ENCODE data around the gene GAP43. TPM values are rescaled to one million over a fixed set of nuclear protein-coding genes. Genes with fewer than 3 reads are reported as not detected.

Gene GAP43
- total and polyA plus RNA-seq, 2 donors (not counting 1 experiment from before 2014, with no cell fraction given), result 0.17 to 2.1 TPM

DNA sequence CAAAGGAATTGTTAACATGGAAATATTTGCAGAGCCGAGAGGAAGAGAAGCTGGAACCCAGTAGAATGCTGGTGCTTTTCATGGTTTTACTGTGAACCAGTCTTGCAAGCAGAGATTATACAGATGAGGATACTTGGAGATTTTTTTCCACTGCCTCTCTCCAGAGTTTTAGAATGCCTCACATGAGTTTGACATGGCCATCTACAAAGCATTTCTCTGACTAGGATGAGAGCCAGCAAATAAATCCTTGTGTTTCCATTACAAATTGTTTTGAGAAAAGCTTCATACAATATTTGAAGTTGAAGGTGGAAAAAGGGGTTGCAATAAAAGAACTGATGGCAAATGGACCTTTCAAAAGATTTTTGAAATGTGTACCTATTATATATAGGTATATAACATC lies 45.0 kb upstream of the GAP43 start:
- no peak for DNase-seq (ENCODE audit: low read depth in 2 of 2)
- Histone ChIP-seq H3K27me3 (ENCODE audit: control insufficient read depth, insufficient read depth, low read length) (no peaks in the 10 kb centered on the region), H3K4me2 (ENCODE audit: extremely low read depth, insufficient read depth, low read length) (no peak overlapping the region), H3K36me3 (ENCODE audit: control insufficient read depth, insufficient read depth, low read length) (no peaks in the 10 kb centered on the region), H3K4me1 (ENCODE audit: control insufficient read depth, extremely low read depth, insufficient read depth, low read length) (no peaks in the 10 kb centered on the region), H4K20me1 (ENCODE audit: control insufficient read depth, extremely low read depth, insufficient read depth, low read length) (no peaks in the 10 kb centered on the region), H3K27ac (ENCODE audit: insufficient read depth, low read length) (no peak overlapping the region), H3K79me2 (ENCODE audit: control insufficient read depth, insufficient read depth, low read length) (no peaks in the 10 kb centered on the region), H3K9me3 (ENCODE audit: control insufficient read depth, insufficient read depth, low read depth, low read length) (no peaks in the 10 kb centered on the region), H2AFZ (ENCODE audit: low read length) (no peak overlapping the region), H3K4me3 (replicated peaks in 1 of 4; ENCODE audit: control extremely low read depth in 1 of 4, insufficient read depth in 1 of 4, low read depth in 3 of 4, low read length in 4 of 4) (no peak overlapping the region), H3K9ac (ENCODE audit: insufficient read depth, low read length) (no peak overlapping the region)
- TF ChIP-seq, protein P1, sequence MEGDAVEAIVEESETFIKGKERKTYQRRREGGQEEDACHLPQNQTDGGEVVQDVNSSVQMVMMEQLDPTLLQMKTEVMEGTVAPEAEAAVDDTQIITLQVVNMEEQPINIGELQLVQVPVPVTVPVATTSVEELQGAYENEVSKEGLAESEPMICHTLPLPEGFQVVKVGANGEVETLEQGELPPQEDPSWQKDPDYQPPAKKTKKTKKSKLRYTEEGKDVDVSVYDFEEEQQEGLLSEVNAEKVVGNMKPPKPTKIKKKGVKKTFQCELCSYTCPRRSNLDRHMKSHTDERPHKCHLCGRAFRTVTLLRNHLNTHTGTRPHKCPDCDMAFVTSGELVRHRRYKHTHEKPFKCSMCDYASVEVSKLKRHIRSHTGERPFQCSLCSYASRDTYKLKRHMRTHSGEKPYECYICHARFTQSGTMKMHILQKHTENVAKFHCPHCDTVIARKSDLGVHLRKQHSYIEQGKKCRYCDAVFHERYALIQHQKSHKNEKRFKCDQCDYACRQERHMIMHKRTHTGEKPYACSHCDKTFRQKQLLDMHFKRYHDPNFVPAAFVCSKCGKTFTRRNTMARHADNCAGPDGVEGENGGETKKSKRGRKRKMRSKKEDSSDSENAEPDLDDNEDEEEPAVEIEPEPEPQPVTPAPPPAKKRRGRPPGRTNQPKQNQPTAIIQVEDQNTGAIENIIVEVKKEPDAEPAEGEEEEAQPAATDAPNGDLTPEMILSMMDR (conservative IDR thresholded peaks at IDR 0.05 in 1 of 2, IDR thresholded peaks at IDR 0.05 in 1 of 2; ENCODE audit: low read depth in 1 of 2, low read length in 2 of 2), result no peak
- TF ChIP-seq EZH2 (IDR thresholded peaks at IDR 0.05; ENCODE audit: low read length, missing control alignments), result no peak

DNA sequence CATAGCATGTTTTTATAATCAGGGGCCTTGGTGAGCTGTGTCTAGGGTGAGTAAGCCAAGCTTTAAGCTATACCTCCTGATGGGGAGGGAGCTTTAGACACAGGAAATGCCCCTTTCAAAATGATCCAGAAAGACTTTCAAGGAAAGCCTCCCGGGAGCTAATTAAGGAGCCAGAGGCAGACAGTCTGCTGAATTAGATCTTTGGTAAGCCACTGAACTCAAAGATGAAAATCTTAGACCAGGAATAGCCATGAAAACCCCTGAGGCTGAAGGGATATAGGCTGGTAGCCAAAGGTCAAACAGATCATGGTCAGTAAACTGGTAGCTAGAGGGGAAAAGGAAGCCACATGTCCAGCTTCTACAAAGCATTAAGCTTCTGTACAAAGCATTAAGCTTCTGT lies 42.7 kb upstream of the GAP43 start:
- no peaks in the 10 kb centered on the region for H4K20me1 ChIP-seq (ENCODE audit: control insufficient read depth, extremely low read depth, insufficient read depth, low read length)
- no peak overlapping the region for H3K4me3 ChIP-seq (replicated peaks in 1 of 4; ENCODE audit: control extremely low read depth in 1 of 4, insufficient read depth in 1 of 4, low read depth in 3 of 4, low read length in 4 of 4)
- H3K27me3 ChIP-seq (ENCODE audit: control insufficient read depth, insufficient read depth, low read length), result no peaks in the 10 kb centered on the region
- H3K4me1 ChIP-seq (ENCODE audit: control insufficient read depth, extremely low read depth, insufficient read depth, low read length), result no peaks in the 10 kb centered on the region
- H3K79me2 ChIP-seq (ENCODE audit: control insufficient read depth, insufficient read depth, low read length), result no peaks in the 10 kb centered on the region
- DNase-seq (ENCODE audit: low read depth in 2 of 2), result no peak
- TF ChIP-seq, protein P1 (conservative IDR thresholded peaks at IDR 0.05 in 1 of 2, IDR thresholded peaks at IDR 0.05 in 1 of 2; ENCODE audit: low read depth in 1 of 2, low read length in 2 of 2), result no peak
- no peak for TF ChIP-seq EZH2 (IDR thresholded peaks at IDR 0.05; ENCODE audit: low read length, missing control alignments)
- no peak overlapping the region for H3K27ac ChIP-seq (ENCODE audit: insufficient read depth, low read length)
- H3K9ac ChIP-seq (ENCODE audit: insufficient read depth, low read length), result no peak overlapping the region
- H3K4me2 ChIP-seq (ENCODE audit: extremely low read depth, insufficient read depth, low read length), result no peak overlapping the region
- no peaks in the 10 kb centered on the region for H3K36me3 ChIP-seq (ENCODE audit: control insufficient read depth, insufficient read depth, low read length)
- H2AFZ ChIP-seq (ENCODE audit: low read length), result no peak overlapping the region
- H3K9me3 ChIP-seq (ENCODE audit: control insufficient read depth, insufficient read depth, low read depth, low read length), result no peaks in the 10 kb centered on the region

DNA sequence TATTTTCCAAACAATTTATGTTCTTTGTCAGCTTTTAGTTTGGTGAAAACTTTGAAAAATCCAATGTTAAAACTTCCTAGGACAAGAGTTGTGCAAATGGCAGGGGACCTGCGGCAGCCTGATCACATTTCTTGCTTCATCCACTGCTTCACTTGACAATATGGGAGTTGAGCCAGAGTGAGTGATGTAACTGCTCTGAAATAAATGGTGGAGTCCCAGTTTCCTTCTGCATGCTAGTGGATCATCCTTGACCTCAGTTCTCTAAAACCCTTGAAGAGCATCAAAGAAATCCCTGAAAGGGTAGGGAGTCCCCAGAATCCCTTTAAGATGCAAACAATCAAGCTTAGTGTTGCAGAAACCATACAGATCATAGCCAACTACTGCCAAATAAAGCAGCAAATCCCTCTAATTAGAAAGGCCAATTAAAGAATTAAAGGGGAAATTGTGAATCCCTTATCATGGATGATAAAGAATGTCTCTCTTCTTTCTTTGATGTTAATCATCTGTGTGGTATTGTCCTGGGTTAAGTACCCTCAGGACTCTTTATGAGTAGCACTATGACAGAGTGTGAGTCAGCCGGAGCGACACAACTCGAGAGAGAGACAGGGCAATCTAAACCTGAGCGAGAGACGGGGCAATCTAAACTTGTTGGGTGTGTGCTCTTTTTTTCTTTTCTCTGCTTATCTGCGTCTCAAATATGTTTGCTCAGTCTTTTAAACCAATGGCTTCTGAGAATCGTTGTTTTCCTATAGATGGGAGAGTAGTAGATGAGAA lies 41.8 kb upstream of the GAP43 start:
- Histone ChIP-seq H3K79me2 (ENCODE audit: control insufficient read depth, insufficient read depth, low read length) (no peaks in the 10 kb centered on the region), H4K20me1 (ENCODE audit: control insufficient read depth, extremely low read depth, insufficient read depth, low read length) (no peaks in the 10 kb centered on the region), H3K9ac (ENCODE audit: insufficient read depth, low read length) (no peak overlapping the region), H3K9me3 (ENCODE audit: control insufficient read depth, insufficient read depth, low read depth, low read length) (no peaks in the 10 kb centered on the region), H3K4me1 (ENCODE audit: control insufficient read depth, extremely low read depth, insufficient read depth, low read length) (no peaks in the 10 kb centered on the region), H3K4me3 (replicated peaks in 1 of 4; ENCODE audit: control extremely low read depth in 1 of 4, insufficient read depth in 1 of 4, low read depth in 3 of 4, low read length in 4 of 4) (no peak overlapping the region), H2AFZ (ENCODE audit: low read length) (no peak overlapping the region), H3K27ac (ENCODE audit: insufficient read depth, low read length) (no peak overlapping the region), H3K4me2 (ENCODE audit: extremely low read depth, insufficient read depth, low read length) (no peak overlapping the region), H3K27me3 (ENCODE audit: control insufficient read depth, insufficient read depth, low read length) (no peaks in the 10 kb centered on the region), H3K36me3 (ENCODE audit: control insufficient read depth, insufficient read depth, low read length) (no peaks in the 10 kb centered on the region)
- TF ChIP-seq EZH2 (IDR thresholded peaks at IDR 0.05; ENCODE audit: low read length, missing control alignments), result no peak
- TF ChIP-seq, protein P1 (conservative IDR thresholded peaks at IDR 0.05 in 1 of 2, IDR thresholded peaks at IDR 0.05 in 1 of 2; ENCODE audit: low read depth in 1 of 2, low read length in 2 of 2), result no peak
- peak; percentile 20 to 68 for DNase-seq (ENCODE audit: low read depth in 2 of 2)

Measured in fibroblast of lung (primary cell).